H1 (cell line): ENCODE data around the gene SMIM35. TPM values are rescaled to one million over a fixed set of nuclear protein-coding genes. Genes with fewer than 3 reads are reported as not detected.

Experiments used
- CBX8 ChIP-seq: fragments of 300-800, 300-1000 bp; sonication (generic); IDR thresholded peaks from 2 replicates; pipeline ENCODE4 v1.7.1; 2016; ENCODE audit warnings: low read depth, low read length, borderline replicate concordance
- CHD2 ChIP-seq: IDR thresholded peaks from 2 replicates; pipeline ENCODE4 v1.6.1; 2012; ENCODE audit warnings: low read length, improper control_type of control experiment
- CTCF ChIP-seq, 3 experiments: IDR thresholded peaks; 1 replicate in 2 of 3; 2 replicates in 1 of 3; pipeline versions ENCODE4 v1.5.1 to v1.6.1; 2011; ENCODE audit warnings: low read length in 3 of 3, mild to moderate bottlenecking in 3 of 3, inconsistent platforms in 2 of 3, low read depth in 1 of 3, moderate library complexity in 1 of 3; ENCODE audit not compliant: insufficient read depth in 1 of 3; ENCODE audit errors: control extremely low read depth in 1 of 3
- EZH2 ChIP-seq: fragments of 200-600 bp; sonication (generic); IDR thresholded peaks from 2 replicates; pipeline ENCODE4 v1.7.1; 2012; ENCODE audit warnings: low read depth, mild to moderate bottlenecking, moderate library complexity, low read length, inconsistent platforms; ENCODE audit not compliant: severe bottlenecking
- FOSL1 ChIP-seq: IDR thresholded peaks from 2 replicates; pipeline ENCODE4 v1.6.1; 2011; ENCODE audit warnings: mild to moderate bottlenecking, low read depth, low read length, moderate library complexity; ENCODE audit not compliant: insufficient read depth
- KDM4A ChIP-seq: IDR thresholded peaks from one replicate; pipeline ENCODE4 v1.7.1; 2012; ENCODE audit warnings: low read depth, mild to moderate bottlenecking, moderate library complexity, low read length, inconsistent platforms; ENCODE audit not compliant: severe bottlenecking
- MAX ChIP-seq: IDR thresholded peaks from 2 replicates; pipeline ENCODE4 v1.6.1; 2012; ENCODE audit warnings: inconsistent platforms
- POLR2A ChIP-seq, 2 experiments: IDR thresholded peaks; 1 replicate in 1 of 2; 2 replicates in 1 of 2; pipeline ENCODE4 v1.6.1; 2011; ENCODE audit warnings: low read depth in 2 of 2, low read length in 2 of 2, mild to moderate bottlenecking in 2 of 2; ENCODE audit errors: control extremely low read depth in 1 of 2
- SP4 ChIP-seq: IDR thresholded peaks from 2 replicates; pipeline ENCODE4 v1.6.1; 2012; ENCODE audit warnings: low read length, inconsistent platforms
- TAF1 ChIP-seq: IDR thresholded peaks from 2 replicates; pipeline ENCODE4 v1.6.1; 2011; ENCODE audit warnings: mild to moderate bottlenecking, low read depth, low read length
- TCF12 ChIP-seq: IDR thresholded peaks from 2 replicates; pipeline ENCODE4 v1.6.1; 2011; ENCODE audit warnings: low read depth, mild to moderate bottlenecking, low read length
- TEAD4 ChIP-seq: IDR thresholded peaks from 2 replicates; pipeline ENCODE4 v1.6.1; 2012; ENCODE audit warnings: low read depth, low read length, inconsistent platforms, mixed read lengths
- polyA plus RNA-seq, 7 experiments: library from polyadenylated mRNA; depleted of rRNA in 3 of 7; stranded (reverse) in 5 of 7; unstranded in 2 of 7; fragments of >200 nt in 5 of 7; fragments of 200-250 nt in 2 of 7; gene quantifications; 1 replicate in 5 of 7; 2 replicates in 1 of 7; 4 replicates in 1 of 7; pipeline versions ENCODE4 v1.2.1 to v1.2.3, GENCODE V29; 2011 to 2013; ENCODE audit warnings: missing spikeins in 2 of 7, mixed read lengths in 2 of 7
- total RNA-seq: library from RNA; stranded (reverse); fragmentation: NEBNext Ultra II Directional; extraction: Animal tissue kit (Norgen Biotek cat#: 25700); gene quantifications from 2 replicates; pipeline ENCODE4 v1.2.1, GENCODE V29; 2021

Gene SMIM35
- total and polyA plus RNA-seq, 2 of the 8 experiments (the other 6 are each of a cell fraction or from before 2014, with no cell fraction given) = not detected

- TF ChIP-seq CTCF (IDR thresholded peaks at IDR 0.05; ENCODE audit: control extremely low read depth in 1 of 3, insufficient read depth in 1 of 3, low read depth in 1 of 3, low read length in 3 of 3) (no peak), POLR2A (IDR thresholded peaks at IDR 0.05; ENCODE audit: control extremely low read depth in 1 of 2, low read depth in 2 of 2, low read length in 2 of 2) (no peak), EZH2 (no peak), MAX (no peak), TEAD4 (no peak), CBX8 (no peak), CHD2 (no peak), SP4 (no peak), TCF12 (no peak), KDM4A (no peak), TAF1 (no peak), FOSL1 (no peak)
- TF ChIP-seq, all 59 proteins: peak for 0
Measured at GRCh38 chr11:118135051-118135795, 48.5 kb upstream of the SMIM35 start (continued).
